NCI-H345 treated with DMSO at 0.1 percent for 48 hours (cell line): Measurements from ENCODE around the gene SEC16A.

Experiments
- DNase-seq: peaks from one replicate; lab custom pipeline; 2025; ENCODE audit not compliant: unreplicated experiment; lab: John Stamatoyannopoulos, UW

The SEC16A gene

GRCh38 chr9:136402067-136402466 lies 80.8 kb downstream of the SEC16A start:
- DNase-seq: no peak

GRCh38 chr9:136401173-136401922 lies 81.5 kb downstream of the SEC16A start:
- DNase-seq: no peak

- peak; percentile 78 for DNase-seq
Measured at GRCh38 chr9:136400038-136400834, 82.6 kb downstream of the SEC16A start, which contains the start of gene SNAPC4. TSS of gene SNAPC4 (minus strand) at chr9:136400170. CDS start at chr9:136398428, 1,742 bp downstream.

- DNase-seq: peak; percentile 7
Measured at GRCh38 chr9:136399176-136400037, 83.4 kb downstream of the SEC16A start.

GRCh38 chr9:136398286-136398685 lies 84.6 kb downstream of the SEC16A start:
- no peak for DNase-seq

GRCh38 chr9:136397643-136398042 lies 85.2 kb downstream of the SEC16A start:
- no peak for DNase-seq

GRCh38 chr9:136396219-136396515 lies 86.7 kb downstream of the SEC16A start:
- DNase-seq: no peak

GRCh38 chr9:136395345-136396218 lies 87.3 kb downstream of the SEC16A start:
- DNase-seq: no peak

GRCh38 chr9:136395020-136395340 lies 87.9 kb downstream of the SEC16A start:
- no peak for DNase-seq

GRCh38 chr9:136394312-136395019 lies 88.4 kb downstream of the SEC16A start:
- DNase-seq: no peak

GRCh38 chr9:136393531-136393930 lies 89.3 kb downstream of the SEC16A start:
- DNase-seq: no peak

GRCh38 chr9:136392538-136393449 lies 90.0 kb downstream of the SEC16A start:
- DNase-seq: no peak

- DNase-seq: no peak
Measured at GRCh38 chr9:136391737-136392537, 90.9 kb downstream of the SEC16A start.
